KMS-11 (cell line): ENCODE measurements around the gene MAPK9.

Experiments used
- H2AFZ ChIP-seq: fragments of 200-600 bp; sonication (generic); 2 replicates; pipeline ENCODE4 v1.6.1; 2016; ENCODE audit warnings: antibody characterized with exemption, mixed run types, low read depth
- H3K27ac ChIP-seq: fragments of 200-600 bp; sonication (generic); 2 replicates; pipeline ENCODE4 v1.6.1; 2016; ENCODE audit warnings: mild to moderate bottlenecking, mixed run types
- H3K27me3 ChIP-seq: fragments of 200-600 bp; sonication (generic); 2 replicates; pipeline ENCODE4 v1.6.1; 2017; ENCODE audit warnings: mild to moderate bottlenecking, low read depth, mixed run types, moderate library complexity; ENCODE audit not compliant: insufficient read depth
- H3K36me3 ChIP-seq: fragments of 200-600 bp; sonication (generic); 2 replicates; pipeline ENCODE4 v1.6.1; 2017; ENCODE audit warnings: mild to moderate bottlenecking, mixed run types; ENCODE audit not compliant: insufficient read depth
- H3K4me1 ChIP-seq: fragments of 200-600 bp; sonication (generic); 2 replicates; pipeline ENCODE4 v1.6.1; 2016; ENCODE audit warnings: mild to moderate bottlenecking, low read depth, mixed run types; ENCODE audit not compliant: poor library complexity, severe bottlenecking
- H3K4me2 ChIP-seq: fragments of 200-600 bp; sonication (generic); 2 replicates; pipeline ENCODE4 v1.7.0; 2016; ENCODE audit warnings: mild to moderate bottlenecking, mixed run types
- H3K4me3 ChIP-seq: fragments of 200-600 bp; sonication (generic); IDR thresholded peaks from 2 replicates; pipeline ENCODE4 v1.6.1; 2017; ENCODE audit warnings: low read depth, low read length, mixed read lengths; ENCODE audit not compliant: insufficient read depth
- H3K79me2 ChIP-seq: fragments of 200-600 bp; sonication (generic); 2 replicates; pipeline ENCODE4 v1.6.1; 2016; ENCODE audit warnings: low read depth, mixed run types; ENCODE audit not compliant: insufficient read depth
- H3K9ac ChIP-seq: fragments of 200-600 bp; sonication (generic); 2 replicates; pipeline ENCODE4 v1.6.1; 2016; ENCODE audit warnings: mild to moderate bottlenecking, mixed run types
- H4K20me1 ChIP-seq: fragments of 200-600 bp; sonication (generic); 2 replicates; pipeline ENCODE4 v1.6.1; 2016; ENCODE audit warnings: mild to moderate bottlenecking, mixed run types; ENCODE audit not compliant: insufficient read depth
- TF ChIP-seq, protein P1 (sequence below): fragments of 200-600 bp; sonication (generic); conservative IDR thresholded peaks from 2 replicates; pipeline ENCODE4 v1.6.1; 2017; ENCODE audit warnings: low read depth, mild to moderate bottlenecking, antibody characterized with exemption, low read length, moderate library complexity, mixed read lengths

MAPK9 gene

DNA sequence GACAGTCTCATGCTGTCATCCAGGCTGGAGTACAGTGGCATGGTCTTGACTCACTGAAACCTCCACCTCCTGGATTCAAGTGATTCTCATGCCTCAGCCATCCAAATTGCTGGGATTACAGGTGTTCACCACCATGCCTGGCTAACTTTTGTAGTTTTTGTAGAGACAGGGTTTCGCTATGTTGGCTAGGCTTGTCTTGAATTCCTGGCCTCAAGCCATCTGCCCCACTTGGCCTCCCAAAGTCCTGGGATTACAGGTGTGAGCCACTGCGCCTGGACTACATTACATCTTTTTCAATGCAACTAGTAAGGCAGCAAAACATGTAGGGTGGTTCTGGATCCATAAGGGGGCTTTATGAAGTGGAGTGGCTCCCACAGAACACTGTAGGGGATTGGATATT is 53.3 kb downstream of the MAPK9 start:
- H3K4me2 ChIP-seq = no peak overlapping the region
- no peak overlapping the region for H3K27ac ChIP-seq
- TF ChIP-seq, protein P1, sequence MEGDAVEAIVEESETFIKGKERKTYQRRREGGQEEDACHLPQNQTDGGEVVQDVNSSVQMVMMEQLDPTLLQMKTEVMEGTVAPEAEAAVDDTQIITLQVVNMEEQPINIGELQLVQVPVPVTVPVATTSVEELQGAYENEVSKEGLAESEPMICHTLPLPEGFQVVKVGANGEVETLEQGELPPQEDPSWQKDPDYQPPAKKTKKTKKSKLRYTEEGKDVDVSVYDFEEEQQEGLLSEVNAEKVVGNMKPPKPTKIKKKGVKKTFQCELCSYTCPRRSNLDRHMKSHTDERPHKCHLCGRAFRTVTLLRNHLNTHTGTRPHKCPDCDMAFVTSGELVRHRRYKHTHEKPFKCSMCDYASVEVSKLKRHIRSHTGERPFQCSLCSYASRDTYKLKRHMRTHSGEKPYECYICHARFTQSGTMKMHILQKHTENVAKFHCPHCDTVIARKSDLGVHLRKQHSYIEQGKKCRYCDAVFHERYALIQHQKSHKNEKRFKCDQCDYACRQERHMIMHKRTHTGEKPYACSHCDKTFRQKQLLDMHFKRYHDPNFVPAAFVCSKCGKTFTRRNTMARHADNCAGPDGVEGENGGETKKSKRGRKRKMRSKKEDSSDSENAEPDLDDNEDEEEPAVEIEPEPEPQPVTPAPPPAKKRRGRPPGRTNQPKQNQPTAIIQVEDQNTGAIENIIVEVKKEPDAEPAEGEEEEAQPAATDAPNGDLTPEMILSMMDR = no peak
- no peaks in the 10 kb centered on the region for H3K27me3 ChIP-seq
- H2AFZ ChIP-seq = no peak overlapping the region
- no peaks in the 10 kb centered on the region for H3K36me3 ChIP-seq
- no peaks in the 10 kb centered on the region for H3K79me2 ChIP-seq
- no peak overlapping the region for H3K9ac ChIP-seq
- H3K4me3 ChIP-seq = no peak overlapping the region
- no peaks in the 10 kb centered on the region for H4K20me1 ChIP-seq
- H3K4me1 ChIP-seq = no peaks in the 10 kb centered on the region

DNA sequence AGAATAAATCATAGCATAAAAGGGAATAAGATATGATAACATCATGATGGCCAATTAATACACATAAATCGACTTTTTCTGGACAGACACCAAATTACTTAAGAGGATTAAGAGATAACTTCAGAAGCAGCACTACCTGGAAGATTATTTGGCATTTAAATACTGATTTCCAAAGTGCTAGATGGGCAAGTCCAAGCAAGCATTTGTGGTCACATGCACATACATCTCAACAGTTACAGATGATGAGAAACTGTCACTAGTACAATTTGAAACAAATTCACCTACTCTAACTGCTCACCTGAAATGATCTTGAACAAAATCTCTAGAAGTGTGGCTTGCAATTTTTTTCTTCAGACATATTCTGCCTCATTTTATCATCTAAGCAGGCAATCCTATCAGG is 56.0 kb downstream of the MAPK9 start:
- Histone ChIP-seq H3K79me2 (no peaks in the 10 kb centered on the region), H2AFZ (no peak overlapping the region), H3K4me3 (no peak overlapping the region), H3K9ac (no peak overlapping the region), H3K4me1 (no peaks in the 10 kb centered on the region), H3K4me2 (no peak overlapping the region), H3K36me3 (no peaks in the 10 kb centered on the region), H3K27ac (no peak overlapping the region), H4K20me1 (no peaks in the 10 kb centered on the region), H3K27me3 (no peaks in the 10 kb centered on the region)
- TF ChIP-seq, protein P1 = no peak

DNA sequence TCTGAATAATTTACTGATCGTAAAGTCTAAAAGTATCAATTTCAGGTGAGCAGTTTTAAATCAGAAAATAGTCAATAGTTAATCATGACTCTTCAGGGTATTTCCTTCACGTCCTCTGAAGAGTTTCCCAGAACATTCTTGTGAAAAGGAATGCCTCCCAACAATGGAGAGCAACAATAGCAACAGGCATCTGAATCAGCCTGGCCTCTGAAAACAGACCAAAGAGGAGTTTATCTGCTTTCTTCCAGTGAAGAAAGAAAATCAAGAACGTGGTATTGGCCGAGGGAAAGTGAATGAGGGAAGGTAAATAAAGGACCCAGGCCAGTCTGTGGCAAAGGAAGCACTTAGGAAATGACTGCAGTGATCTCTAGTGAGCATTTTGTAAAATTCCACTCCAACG is 56.8 kb downstream of the MAPK9 start:
- Histone ChIP-seq H3K9ac (no peak overlapping the region), H3K4me2 (no peak overlapping the region), H3K36me3 (no peaks in the 10 kb centered on the region), H3K79me2 (no peaks in the 10 kb centered on the region), H3K27ac (no peak overlapping the region), H3K4me3 (no peak overlapping the region), H3K4me1 (no peaks in the 10 kb centered on the region), H4K20me1 (no peaks in the 10 kb centered on the region), H3K27me3 (no peaks in the 10 kb centered on the region), H2AFZ (no peak overlapping the region)
- TF ChIP-seq, protein P1 = no peak

DNA sequence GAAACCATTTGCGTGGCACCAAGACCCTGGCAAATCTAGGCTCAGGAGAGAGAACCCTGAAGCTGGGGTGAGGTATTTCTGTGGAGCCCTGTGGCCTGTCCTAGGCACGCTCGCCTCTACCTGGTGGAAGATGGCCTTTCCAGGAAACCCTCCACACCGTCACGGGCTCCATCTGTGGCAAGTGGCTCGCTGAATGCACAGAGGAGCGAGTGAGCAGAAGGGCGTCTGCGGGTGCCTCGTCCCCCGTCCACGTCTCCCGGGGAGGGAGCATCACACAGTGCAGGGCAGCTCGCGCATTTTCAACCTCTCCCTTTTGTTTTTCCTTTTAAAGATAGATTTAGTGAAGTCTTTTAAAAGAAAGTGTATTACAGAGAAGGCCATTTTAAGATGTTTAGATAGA is 57.6 kb downstream of the MAPK9 start:
- Histone ChIP-seq H3K9ac (no peak overlapping the region), H3K4me2 (no peak overlapping the region), H3K36me3 (no peaks in the 10 kb centered on the region), H2AFZ (no peak overlapping the region), H4K20me1 (no peaks in the 10 kb centered on the region), H3K27ac (no peak overlapping the region), H3K79me2 (no peaks in the 10 kb centered on the region), H3K27me3 (no peaks in the 10 kb centered on the region), H3K4me3 (no peak overlapping the region), H3K4me1 (no peaks in the 10 kb centered on the region)
- TF ChIP-seq, protein P1 = no peak

DNA sequence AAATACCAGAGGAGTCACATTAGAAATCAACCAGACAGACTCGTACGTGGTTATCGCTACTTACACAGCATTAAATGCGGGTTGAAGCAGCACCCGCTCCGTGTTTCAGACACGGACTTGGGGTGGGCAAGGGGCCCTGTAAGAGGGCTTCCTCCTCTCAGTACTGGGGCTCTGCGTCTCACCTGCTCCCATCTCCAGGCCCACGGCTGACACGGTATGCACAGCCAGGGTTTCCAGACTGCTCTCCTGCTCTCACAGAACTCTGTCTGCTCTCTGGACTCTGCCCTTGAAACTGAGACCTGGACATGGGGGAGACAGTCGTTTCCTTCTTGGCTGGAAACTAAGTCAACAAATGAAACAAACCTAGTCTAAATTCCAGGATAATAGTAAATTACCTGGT is 58.2 kb downstream of the MAPK9 start:
- Histone ChIP-seq H4K20me1 (no peaks in the 10 kb centered on the region), H3K4me3 (no peak overlapping the region), H3K4me2 (no peak overlapping the region), H3K9ac (no peak overlapping the region), H3K4me1 (no peaks in the 10 kb centered on the region), H3K27ac (no peak overlapping the region), H3K36me3 (no peaks in the 10 kb centered on the region), H3K27me3 (no peaks in the 10 kb centered on the region), H2AFZ (no peak overlapping the region), H3K79me2 (no peaks in the 10 kb centered on the region)
- TF ChIP-seq, protein P1 = no peak
